Right ventricle myocardium superior (tissue), 1 donor: ENCODE measurements around the gene CEP164. TPM values are rescaled to one million over a fixed set of nuclear protein-coding genes. Genes with fewer than 3 reads are reported as not detected.

ENCODE experiments used
- ATAC-seq: fragments of 200-7000 bp; cut with Tn5 transposase; one replicate; pipeline ENCODE4 v1.9.1; 2020; ENCODE audit warnings: mild to moderate bottlenecking; ENCODE audit not compliant: poor library complexity
- DNase-seq: peaks from one replicate; pipeline ENCODE4 v3.0.0-alpha.2; 2020
- intact Hi-C: fragments of 100-400 bp; cut with DNase I; formaldehyde crosslinking; loops from one replicate; pipeline ENCODE4 v1.11.2; 2022
- total RNA-seq: library from RNA; stranded (reverse); fragmentation: NEBNext Ultra II Directional; extraction: Animal tissue kit (Norgen Biotek cat#: 25700); gene quantifications from one replicate; pipeline ENCODE4 v1.2.1, GENCODE V29; 2021
- donor health status: DM: no; HTN: yes; CAD: no; lungs with severe emphysema.

CEP164 gene
- total RNA-seq, 1 donor from 2014 or later = 4.3 TPM

GRCh38 chr11:117427356-117427874 lies 99.8 kb downstream of the CEP164 start:
- intact Hi-C loops = loop anchor here (2.0 kb wide), 1 partner anchor 389 kb away; no protein-coding TSS in a partner anchor
- no peak for ATAC-seq
- no peak for DNase-seq

DNA sequence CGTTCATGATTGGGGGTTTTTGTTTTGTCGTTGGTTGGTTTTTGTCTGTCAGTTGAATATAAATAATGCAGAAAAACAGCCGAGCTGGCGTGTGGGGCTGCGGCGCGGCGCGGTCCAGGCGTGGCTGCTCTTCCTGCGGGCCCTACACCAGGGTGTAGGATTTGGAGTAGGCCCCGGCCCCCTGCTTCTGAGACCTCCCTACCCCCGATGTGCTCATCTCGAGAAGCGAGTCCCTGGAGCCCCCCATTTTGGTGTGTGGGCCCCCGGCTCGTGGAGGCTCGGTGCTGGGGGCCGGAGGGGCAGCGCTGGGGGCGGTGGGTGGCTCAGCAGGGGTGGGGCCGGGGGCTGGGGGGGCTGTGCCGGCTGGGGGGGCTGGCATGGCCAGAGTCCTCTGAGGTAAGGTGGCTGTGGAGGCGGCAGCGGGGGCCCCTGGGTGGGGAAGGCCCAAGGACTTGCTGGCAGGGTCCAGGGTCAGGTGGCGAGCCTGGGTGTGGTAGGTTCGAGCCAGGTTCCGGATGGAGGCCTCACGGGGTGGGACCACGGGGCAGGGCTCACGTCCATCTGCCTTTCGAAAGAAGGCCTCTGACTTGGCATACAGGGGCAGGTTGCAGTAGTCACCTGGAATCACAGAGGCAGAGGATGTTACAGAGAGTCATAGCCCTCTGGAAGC lies 100.7 kb downstream of the CEP164 start:
- DNase-seq (no peak), ATAC-seq (no peak)
- intact Hi-C loops = no loop called here

DNA sequence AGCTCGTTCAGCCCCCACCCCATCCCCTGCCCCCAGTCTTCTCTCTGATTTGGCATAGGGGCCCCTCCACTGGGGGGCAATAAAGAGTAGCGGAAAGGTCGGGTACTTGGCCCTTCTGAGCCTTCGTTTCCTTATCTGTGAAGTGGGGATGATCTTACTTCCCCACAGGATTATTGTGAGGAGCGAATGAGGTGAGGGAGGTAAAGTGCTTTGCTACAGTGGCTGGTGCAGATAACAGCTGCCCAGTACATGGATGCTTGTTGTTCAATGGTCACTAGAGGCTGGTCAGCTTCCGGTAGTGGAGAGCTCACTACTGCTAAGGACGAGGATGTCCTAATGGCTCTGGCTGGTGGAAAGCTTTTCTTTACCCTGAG lies 101.2 kb downstream of the CEP164 start:
- intact Hi-C loops = no loop called here
- ATAC-seq (no peak), DNase-seq (no peak)

DNA sequence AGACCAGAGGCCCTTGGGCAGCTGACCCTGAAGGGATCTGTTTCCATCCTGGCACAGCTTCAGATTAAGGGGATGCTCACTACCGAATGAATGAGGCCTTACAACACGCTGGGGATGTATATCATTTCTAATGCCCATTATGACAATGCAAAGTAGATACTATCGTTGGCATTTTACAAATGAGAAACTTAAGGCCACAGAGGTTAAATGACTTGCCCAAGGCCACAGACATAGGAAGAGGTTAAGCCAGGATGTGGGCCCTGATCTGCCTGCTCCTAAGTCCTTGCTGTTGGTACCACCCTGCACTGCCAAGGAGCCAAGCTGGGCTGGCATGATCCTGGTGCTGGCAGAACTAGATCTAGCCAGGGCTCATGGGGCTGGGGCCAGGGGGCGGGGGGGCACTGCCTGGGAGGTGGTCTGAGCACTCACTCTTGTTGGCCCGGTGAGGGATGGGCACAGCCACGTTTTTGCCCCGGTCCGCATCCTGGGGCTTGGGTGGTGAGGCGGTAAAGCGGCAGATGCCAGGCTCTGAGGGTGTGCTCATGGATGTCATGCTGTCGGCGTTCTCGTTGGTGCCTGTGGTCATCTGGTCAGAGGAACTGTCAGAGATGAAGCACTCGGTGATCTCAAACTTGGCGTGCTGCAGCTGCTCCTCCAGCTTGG lies 102.8 kb downstream of the CEP164 start:
- intact Hi-C loops = no loop called here
- ATAC-seq = no peak

GRCh38 chr11:117431436-117431835 lies 103.8 kb downstream of the CEP164 start:
- ATAC-seq (no peak), DNase-seq (no peak)
- intact Hi-C loops = no loop called here

More for the DNA sequence above, 102.8 kb downstream of the CEP164 start:
- no peak for DNase-seq

GRCh38 chr11:117433717-117434116 lies 106.1 kb downstream of the CEP164 start:
- intact Hi-C loops = no loop called here
- no peak for DNase-seq
- ATAC-seq = no peak

GRCh38 chr11:117434481-117434880 lies 106.8 kb downstream of the CEP164 start:
- intact Hi-C loops = no loop called here
- no peak for ATAC-seq
- no peak for DNase-seq

DNA sequence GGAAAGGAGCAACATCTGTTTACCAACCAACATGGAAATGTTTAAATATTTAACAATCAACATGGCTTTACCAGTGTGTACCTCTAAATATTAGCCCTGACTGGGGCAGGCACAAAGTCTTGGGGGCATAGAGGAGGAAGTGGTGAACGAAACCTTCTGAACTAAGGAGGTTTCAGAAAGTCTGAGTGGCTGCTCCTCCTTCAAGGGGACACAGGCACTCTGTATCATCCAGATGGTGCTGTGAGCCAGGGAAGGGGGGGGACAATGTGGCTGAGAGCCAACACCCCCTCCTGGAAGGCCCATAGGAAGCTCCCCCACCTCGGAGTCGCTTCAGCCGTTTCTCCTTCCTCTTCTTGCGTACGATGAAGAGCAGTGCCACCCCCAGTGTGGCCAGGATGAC lies 107.7 kb downstream of the CEP164 start:
- no peak for DNase-seq
- ATAC-seq = no peak
- intact Hi-C loops = no loop called here

GRCh38 chr11:117437041-117437790 lies 109.6 kb downstream of the CEP164 start:
- ATAC-seq = no peak
- DNase-seq = no peak
- intact Hi-C loops = no loop called here

- DNase-seq = no peak
- intact Hi-C loops = no loop called here
- no peak for ATAC-seq
Observed at GRCh38 chr11:117437791-117438130, 110.1 kb downstream of the CEP164 start.

- ATAC-seq = no peak
- DNase-seq = no peak
- intact Hi-C loops = no loop called here
Observed at GRCh38 chr11:117438371-117439000, 110.8 kb downstream of the CEP164 start.

- DNase-seq (no peak), ATAC-seq (no peak)
- intact Hi-C loops = no loop called here
Observed at GRCh38 chr11:117439256-117439655, 111.6 kb downstream of the CEP164 start.

GRCh38 chr11:117440258-117440657 lies 112.6 kb downstream of the CEP164 start:
- intact Hi-C loops = loop anchor here (5.0 kb wide), 1 partner anchor 367 kb away; no protein-coding TSS in a partner anchor
- DNase-seq (no peak), ATAC-seq (no peak)

DNA sequence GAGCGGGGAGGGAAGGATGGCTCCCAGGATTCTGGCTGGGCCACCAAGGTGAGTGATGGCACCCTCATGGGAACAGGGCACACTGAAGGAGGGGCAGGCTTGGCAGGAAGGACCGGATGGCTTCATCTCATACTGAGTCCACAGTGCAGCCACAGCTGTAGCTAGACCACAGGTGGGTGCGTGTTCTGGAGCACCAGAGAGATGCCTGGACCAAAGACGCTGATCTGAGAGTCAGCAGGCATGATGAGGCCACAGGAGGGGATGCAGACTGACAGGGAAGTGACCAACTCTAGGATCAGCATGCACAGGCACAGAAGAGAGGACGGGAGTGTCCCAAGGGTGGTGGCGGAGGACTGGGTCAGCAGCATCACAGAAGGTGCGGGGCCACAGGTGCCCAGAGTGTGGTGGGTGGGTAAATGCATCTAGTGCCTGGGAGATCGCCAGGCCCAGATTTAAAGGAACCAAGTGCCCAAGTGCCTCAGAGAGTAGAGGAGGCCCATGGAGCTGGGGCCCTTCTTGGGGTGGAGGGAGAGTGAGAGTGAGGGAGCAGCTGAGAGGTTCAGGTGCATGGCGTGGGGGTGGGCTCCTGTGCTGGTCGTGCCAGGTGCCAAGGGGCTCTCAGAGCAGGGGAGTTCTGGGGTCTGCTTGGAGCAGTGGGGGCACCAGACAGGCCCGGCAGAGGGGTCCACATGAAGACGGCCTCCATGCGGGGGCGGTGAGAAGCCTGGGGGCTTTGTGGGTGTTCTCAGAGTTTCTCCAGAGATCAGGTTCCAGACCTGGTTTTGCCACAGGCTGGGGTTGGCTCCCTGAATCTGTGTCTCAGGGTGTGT lies 113.7 kb downstream of the CEP164 start:
- intact Hi-C loops = loop anchor here (5.0 kb wide), 1 partner anchor 366 kb away; no protein-coding TSS in a partner anchor
- DNase-seq = no peak
- ATAC-seq = no peak

DNA sequence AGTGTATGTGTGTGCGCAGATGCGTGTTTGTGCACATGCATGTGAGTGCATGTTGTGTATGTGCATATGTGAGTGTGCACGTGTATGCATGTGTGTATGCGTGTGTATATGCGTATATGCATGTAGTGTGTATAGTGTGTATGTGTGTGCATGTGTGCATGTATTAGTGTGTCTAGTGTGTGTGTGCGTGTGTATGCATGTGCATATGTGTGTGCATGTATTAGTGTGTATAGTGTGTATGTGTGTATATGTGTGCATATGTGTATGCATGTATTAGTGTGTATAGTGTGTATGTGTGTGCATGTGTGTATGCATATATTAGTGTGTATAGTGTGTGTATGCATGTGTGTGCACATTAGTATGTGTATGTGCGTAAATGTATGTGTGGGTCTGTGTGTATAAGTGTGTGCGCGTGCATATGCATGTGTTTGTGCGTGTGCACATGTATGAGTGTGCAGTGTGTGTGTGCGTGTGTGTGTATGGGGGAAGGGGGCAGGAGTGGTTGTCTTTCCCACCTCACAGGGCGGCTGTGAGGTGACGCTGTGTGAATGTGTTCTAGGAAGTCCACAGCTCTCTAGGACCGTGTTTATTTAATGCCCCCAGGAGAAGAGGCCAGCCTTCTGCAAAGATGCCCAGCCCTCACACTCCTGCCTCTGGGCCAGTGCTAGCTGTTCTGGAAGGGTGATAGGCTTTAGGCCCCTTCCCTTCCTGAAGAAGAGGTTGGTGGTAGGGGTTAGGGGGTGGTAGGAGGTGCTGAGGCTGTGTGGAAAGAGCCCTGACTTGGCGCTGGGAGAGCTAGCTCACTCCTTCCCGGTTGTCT lies 114.6 kb downstream of the CEP164 start:
- ATAC-seq (no peak), DNase-seq (no peak)
- intact Hi-C loops = loop anchor here (5.0 kb wide), 1 partner anchor 365 kb away; no protein-coding TSS in a partner anchor

GRCh38 chr11:117442869-117443239 lies 115.2 kb downstream of the CEP164 start:
- intact Hi-C loops = loop anchor here (5.0 kb wide), 1 partner anchor 364 kb away; no protein-coding TSS in a partner anchor
- ATAC-seq = peak; percentile 9
- DNase-seq = no peak
